Activated T-helper 9 cell treated with anti-CD3 and anti-CD28 coated beads, Interleukin-2, amount 50 U/mL, for 16 hours (primary cell): ENCODE measurements around the gene PPP1R9B.
A peak's percentile ranks its signal among the peaks of the same experiment; 100 is the strongest.

ENCODE experiments used
- DNase-seq: peaks from one replicate; pipeline ENCODE4 v3.0.0-alpha.2; 2020; ENCODE audit warnings: low read depth

The PPP1R9B gene

GRCh38 chr17:50187751-50188530 lies 37.5 kb upstream of the PPP1R9B start:
- no peak for DNase-seq

- DNase-seq = no peak
Measured at GRCh38 chr17:50187394-50187725, 36.9 kb upstream of the PPP1R9B start.

GRCh38 chr17:50186661-50187393 lies 36.4 kb upstream of the PPP1R9B start:
- no peak for DNase-seq

- no peak for DNase-seq
Measured at GRCh38 chr17:50185631-50186471, 35.4 kb upstream of the PPP1R9B start.

- no peak for DNase-seq
Measured at GRCh38 chr17:50184611-50185398, 34.3 kb upstream of the PPP1R9B start.

- DNase-seq = no peak
Measured at GRCh38 chr17:50184064-50184463, 33.6 kb upstream of the PPP1R9B start.

- no peak for DNase-seq
Measured at GRCh38 chr17:50183421-50183994, 33.0 kb upstream of the PPP1R9B start.

- DNase-seq = no peak
Measured at GRCh38 chr17:50182783-50183420, 32.4 kb upstream of the PPP1R9B start.

- no peak for DNase-seq
Measured at GRCh38 chr17:50181591-50182560, 31.4 kb upstream of the PPP1R9B start.

GRCh38 chr17:50181144-50181543 lies 30.7 kb upstream of the PPP1R9B start:
- no peak for DNase-seq

GRCh38 chr17:50180620-50181019 lies 30.1 kb upstream of the PPP1R9B start:
- DNase-seq = no peak

GRCh38 chr17:50180111-50180510 lies 29.6 kb upstream of the PPP1R9B start:
- DNase-seq = no peak

GRCh38 chr17:50177983-50178834 lies 27.7 kb upstream of the PPP1R9B start:
- peak; percentile 27 for DNase-seq

- DNase-seq = no peak
Measured at GRCh38 chr17:50177476-50177875, 27.0 kb upstream of the PPP1R9B start.

- no peak for DNase-seq
Measured at GRCh38 chr17:50176559-50177357, 26.3 kb upstream of the PPP1R9B start.

- no peak for DNase-seq
Measured at GRCh38 chr17:50175035-50175807, 24.7 kb upstream of the PPP1R9B start.

GRCh38 chr17:50174444-50174843 lies 24.0 kb upstream of the PPP1R9B start:
- no peak for DNase-seq
